ENCODE data around the gene PNMA8C.

DNA sequence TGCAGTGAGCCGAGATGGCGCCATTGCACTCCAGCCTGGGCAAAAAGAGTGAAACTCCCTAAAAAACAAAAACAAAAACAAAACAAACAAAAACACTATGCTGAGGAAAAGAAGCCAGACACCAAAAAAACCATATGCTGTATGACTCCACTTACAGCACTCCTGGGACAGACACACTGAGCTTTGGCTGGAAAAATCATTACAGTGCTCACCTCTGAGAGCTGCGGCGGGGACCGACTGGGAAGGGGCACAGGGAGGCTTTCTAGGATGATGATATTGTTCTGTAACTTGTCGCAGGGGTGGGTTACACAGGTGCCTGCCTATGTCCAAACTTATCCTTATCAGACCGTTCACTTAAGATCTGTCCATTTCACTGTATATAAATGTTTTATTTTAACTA is 34.8 kb upstream of the PNMA8C start:
- TF ChIP-seq CTCF (conservative IDR thresholded peaks at IDR 0.05; ENCODE audit: low read depth in 2 of 2) (no peak), EZH2 (IDR thresholded peaks at IDR 0.05; ENCODE audit: low read depth, unreplicated experiment) (no peak), POLR2AphosphoS5 (IDR thresholded peaks at IDR 0.05; ENCODE audit: low read depth) (no peak)
